GM13976 (cell line): ENCODE measurements around the gene CTNNA2.

Experiments used
- DNase-seq: peaks from one replicate; pipeline ENCODE4 v3.0.0; 2012; ENCODE audit warnings: low spot score
- CTCF ChIP-seq: IDR thresholded peaks from 2 replicates; pipeline ENCODE4 v1.5.1; 2012; ENCODE audit warnings: borderline replicate concordance, mild to moderate bottlenecking; ENCODE audit not compliant: insufficient read depth; ENCODE audit errors: extremely low read depth, missing control alignments, control extremely low read depth
- in situ Hi-C: fragments of 300-500 bp; cut with MboI; formaldehyde crosslinking; loops from one replicate; pipeline ENCODE4 v1.12.0; 2022; ENCODE audit warnings: low sequenced_read_pairs, mixed read lengths, inconsistent platforms; ENCODE audit not compliant: unreplicated experiment

CTNNA2 gene

DNA sequence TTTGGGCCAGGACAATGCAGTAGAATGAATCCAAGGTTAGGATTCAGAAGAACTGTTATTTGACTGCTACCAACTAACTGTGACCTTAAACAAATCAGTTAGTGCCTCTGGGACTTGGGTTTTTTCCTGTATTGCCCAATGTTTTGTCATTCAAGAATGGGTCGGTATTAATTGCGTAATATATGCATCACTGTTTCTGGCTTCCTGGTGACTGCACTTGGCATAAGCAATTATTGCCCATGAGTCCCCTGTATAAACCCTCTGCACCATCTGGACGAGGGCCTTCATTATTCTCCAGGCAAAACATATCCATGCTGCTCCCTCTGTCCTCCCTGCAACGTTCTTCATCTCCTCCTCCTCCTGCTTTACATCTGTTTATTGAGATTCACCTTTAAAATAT is 1047.5 kb downstream of the CTNNA2 start:
- DNase-seq = no peak
- in situ Hi-C loops = no loop called here

DNA sequence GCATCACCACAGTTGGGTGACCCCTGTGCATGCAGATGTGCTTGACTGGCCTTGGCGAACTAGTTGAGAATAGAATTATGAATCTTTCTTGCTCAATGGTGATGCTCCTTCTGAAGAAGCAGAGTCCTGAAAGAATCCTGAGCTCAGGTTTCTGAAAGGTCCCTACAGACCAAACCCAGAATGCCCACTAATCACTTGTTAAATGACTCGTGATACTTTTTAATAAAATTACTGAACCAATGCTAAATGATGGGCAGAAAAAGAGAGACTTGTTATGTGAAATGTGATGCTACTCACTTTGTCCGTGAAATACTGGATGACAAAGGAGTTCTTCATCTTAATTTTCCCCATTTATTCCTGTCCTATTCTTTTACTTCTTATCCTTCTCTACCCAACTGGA is 1055.2 kb downstream of the CTNNA2 start:
- in situ Hi-C loops = no loop called here

More for the DNA sequence above, 1047.5 kb downstream of the CTNNA2 start:
- no peak for TF ChIP-seq CTCF

DNA sequence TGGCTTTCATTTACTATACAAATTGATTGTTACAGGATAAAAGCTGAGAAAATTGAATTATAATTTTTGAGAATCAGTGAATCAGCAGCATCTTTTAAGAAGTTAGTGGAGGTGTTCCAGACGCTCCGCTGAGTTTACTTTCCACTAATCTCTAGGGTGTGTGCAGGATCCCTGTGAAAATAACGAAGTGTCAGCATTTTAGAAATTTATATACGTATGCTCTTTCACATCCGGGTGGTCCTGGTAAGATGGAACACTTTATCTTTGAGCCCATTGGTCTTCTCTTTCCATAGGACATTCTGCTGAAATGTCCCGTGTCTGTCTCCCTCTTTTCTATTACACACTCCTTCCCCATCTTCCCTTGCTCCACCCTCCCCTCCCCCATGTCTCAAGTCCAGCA is 1060.3 kb downstream of the CTNNA2 start:
- no peak for DNase-seq
- TF ChIP-seq CTCF = no peak
- in situ Hi-C loops = no loop called here

More for the DNA sequence above, 1055.2 kb downstream of the CTNNA2 start:
- TF ChIP-seq CTCF = no peak
- no peak for DNase-seq

DNA sequence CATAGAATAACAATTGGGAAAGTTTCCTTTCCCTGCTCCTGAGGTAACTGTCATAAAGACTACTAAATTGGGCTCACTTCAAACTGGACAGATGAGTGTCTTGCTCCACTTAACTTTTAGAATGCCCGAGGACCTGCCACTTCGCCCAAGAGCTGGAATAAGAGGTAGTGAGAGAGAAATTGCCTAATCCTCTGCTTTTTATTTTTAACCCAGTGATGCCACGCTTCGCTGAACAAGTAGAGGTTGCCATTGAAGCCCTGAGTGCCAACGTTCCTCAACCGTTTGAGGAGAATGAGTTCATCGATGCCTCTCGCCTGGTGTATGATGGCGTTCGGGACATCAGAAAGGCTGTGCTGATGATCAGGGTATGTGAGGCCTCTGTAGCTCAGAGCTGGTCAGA is 1061.1 kb downstream of the CTNNA2 start:
- in situ Hi-C loops = no loop called here
- no peak for DNase-seq
- no peak for TF ChIP-seq CTCF

- no peak for DNase-seq
- no peak for TF ChIP-seq CTCF
- in situ Hi-C loops = no loop called here
These were observed 1066.9 kb downstream of the CTNNA2 start for GRCh38 chr2:80579756-80580155.

GRCh38 chr2:80591233-80591632 is 1078.4 kb downstream of the CTNNA2 start:
- in situ Hi-C loops = no loop called here
- no peak for DNase-seq
- TF ChIP-seq CTCF = no peak

GRCh38 chr2:80592106-80592505 is 1079.3 kb downstream of the CTNNA2 start:
- no peak for DNase-seq
- no peak for TF ChIP-seq CTCF
- in situ Hi-C loops = no loop called here
